Activated T-cell treated with anti-CD3 and anti-CD28 coated beads, Interleukin-2, amount 50 U/mL, for 72 hours (primary cell): ENCODE measurements around the gene SMCO4. TPM values are rescaled to one million over a fixed set of nuclear protein-coding genes. Genes with fewer than 3 reads are reported as not detected.
"Not testable (repeated sequence)": the region's sequence is repeated elsewhere in the genome, so short reads cannot be mapped to it uniquely, and the experiment has no call there.

ENCODE experiments used
- ATAC-seq, 2 donors: fragments of 150-1000 bp; cut with Tn5 transposase; replicated peaks in 1 of 2; 2 replicates each; pipeline ENCODE4 v1.10.0; 2021; ENCODE audit warnings: moderate library complexity in 2 of 2, mild to moderate bottlenecking in 1 of 2
- DNase-seq, 2 donors: peaks; one replicate each; pipeline ENCODE4 v3.0.0; 2021 to 2022; ENCODE audit warnings: mixed read lengths in 1 of 2
- H3K27ac Mint-ChIP-seq: one replicate; pipeline ENCODE4 v1.8.0; 2022; ENCODE audit warnings: mild to moderate bottlenecking, moderate library complexity, mixed read lengths
- H3K27me3 Mint-ChIP-seq: one replicate; pipeline ENCODE4 v1.8.0; 2022; ENCODE audit warnings: low read depth, mixed read lengths
- H3K36me3 Mint-ChIP-seq, 2 donors: one replicate each; pipeline ENCODE4 v1.8.0; 2022; ENCODE audit warnings: mixed read lengths in 2 of 2, mild to moderate bottlenecking in 1 of 2; ENCODE audit not compliant: insufficient read depth in 2 of 2
- H3K4me1 Mint-ChIP-seq: one replicate; pipeline ENCODE4 v1.8.0; 2022; ENCODE audit warnings: low read depth, mixed read lengths
- H3K4me3 Mint-ChIP-seq, 2 donors: one replicate each; pipeline ENCODE4 v1.8.0; 2022; ENCODE audit warnings: mild to moderate bottlenecking in 2 of 2, mixed read lengths in 2 of 2, moderate library complexity in 2 of 2
- H3K9me3 Mint-ChIP-seq, 2 donors: one replicate each; pipeline ENCODE4 v1.8.0; 2022; ENCODE audit warnings: mixed read lengths in 2 of 2
- total RNA-seq, 2 donors: library from RNA; stranded (reverse); gene quantifications; one replicate each; pipeline ENCODE4 v1.2.3, GENCODE V29; 2022

The SMCO4 gene
- total RNA-seq, 2 donors from 2014 or later = 28.4 to 36.1 TPM

GRCh38 chr11:93458286-93458685, 84.9 kb downstream of the SMCO4 start:
- Mint-ChIP-seq H3K9me3 (peaks cover 0 to 5% of the 10 kb centered on the region in 2 donors), H3K27me3 (peaks cover 17% of the 10 kb centered on the region), H3K27ac (no peak overlapping the region), H3K4me1 (no peaks in the 10 kb centered on the region), H3K4me3 (no peak overlapping the region), H3K36me3 (peaks cover 0 to 2% of the 10 kb centered on the region in 2 donors)
- DNase-seq = no peak
- no peak for ATAC-seq

GRCh38 chr11:93444617-93445073, 98.5 kb downstream of the SMCO4 start:
- Mint-ChIP-seq H3K27ac (no peak overlapping the region), H3K9me3 (peaks cover 8 to 10% of the 10 kb centered on the region in 2 donors), H3K27me3 (peaks cover 18% of the 10 kb centered on the region), H3K36me3 (peaks cover 0 to 6% of the 10 kb centered on the region in 2 donors), H3K4me3 (no peak overlapping the region), H3K4me1 (no peaks in the 10 kb centered on the region)
- DNase-seq (peak; percentile 28 to 42), ATAC-seq (peak; percentile 44)

DNA sequence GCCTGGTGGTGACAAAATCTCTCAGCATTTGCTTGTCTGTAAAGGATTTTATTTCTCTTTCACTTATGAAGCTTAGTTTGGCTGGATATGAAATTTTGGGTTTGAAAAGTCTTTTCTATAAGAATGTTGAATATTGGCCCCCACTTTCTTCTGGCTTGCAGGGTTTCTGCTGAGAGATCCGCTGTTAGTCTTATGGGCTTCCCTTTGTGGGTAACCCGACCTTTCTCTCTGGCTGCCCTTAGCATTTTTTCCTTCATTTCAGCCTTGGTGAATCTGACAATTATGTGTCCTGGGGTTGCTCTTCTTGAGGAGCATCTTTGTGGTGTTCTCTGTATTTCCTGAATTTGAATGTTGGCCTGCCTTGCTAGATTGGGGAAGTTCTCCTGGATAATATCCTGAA, 100.0 kb downstream of the SMCO4 start:
- DNase-seq, H3K4me1 Mint-ChIP-seq, H3K36me3 Mint-ChIP-seq, ATAC-seq, H3K27ac Mint-ChIP-seq, H3K4me3 Mint-ChIP-seq: not testable (repeated sequence)
- H3K9me3 Mint-ChIP-seq = peaks cover 8 to 10% of the 10 kb centered on the region in 2 donors
- H3K27me3 Mint-ChIP-seq = peaks cover 18% of the 10 kb centered on the region

DNA sequence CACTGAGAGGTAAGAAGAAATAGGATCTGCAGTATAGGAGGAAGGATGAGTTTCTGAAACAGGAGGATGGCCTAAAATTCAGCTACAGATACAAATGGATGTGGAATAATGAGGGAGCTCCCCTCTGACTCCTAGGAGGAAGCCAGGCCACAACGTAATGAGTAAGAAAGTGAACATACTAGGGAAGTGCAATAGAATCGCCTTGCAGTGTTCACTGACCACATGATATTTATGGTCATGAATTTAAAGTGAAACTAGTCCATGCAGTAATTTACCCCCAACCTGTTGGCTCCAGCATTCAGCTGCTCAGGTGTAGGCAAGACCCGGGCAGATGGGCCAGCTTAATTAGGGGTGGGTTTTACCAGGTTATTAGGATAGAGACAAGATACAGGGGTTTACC, 110.9 kb downstream of the SMCO4 start:
- no peak for ATAC-seq
- Mint-ChIP-seq H3K4me1 (no peaks in the 10 kb centered on the region), H3K9me3 (no peaks in the 10 kb centered on the region), H3K4me3 (no peak overlapping the region), H3K27me3 (no peaks in the 10 kb centered on the region), H3K27ac (no peak overlapping the region), H3K36me3 (no peaks in the 10 kb centered on the region)
- DNase-seq = no peak

Other genes with a start within 250 kb of the SMCO4 start
- gene DEUP1, start 212.6 kb downstream of the SMCO4 start, total RNA-seq = not detected
- 10 to 100 TPM; 27.6 to 30.9 TPM for gene CEP295, start 118.3 kb upstream of the SMCO4 start, total RNA-seq
- 100 to 1,000 TPM; 284 to 353 TPM for gene TAF1D, start 198.1 kb upstream of the SMCO4 start, total RNA-seq
- 10 to 100 TPM; 36.2 to 44.8 TPM for gene C11orf54, start 198.3 kb upstream of the SMCO4 start, total RNA-seq
- gene MED17, start 240.9 kb upstream of the SMCO4 start, total RNA-seq = 10 to 100 TPM; 38.2 to 39.2 TPM